Measurements from ENCODE around the gene PCDHGB3. TPM values are rescaled to one million over a fixed set of nuclear protein-coding genes. Genes with fewer than 3 reads are reported as not detected.
A peak's percentile ranks its signal among the peaks of the same experiment; 100 is the strongest.
"Not testable (repeated sequence)": the region's sequence is repeated elsewhere in the genome, so short reads cannot be mapped to it uniquely, and the experiment has no call there.

The PCDHGB3 gene
- 7.2 TPM for total RNA-seq
- long read RNA-seq, result 0 reads

GRCh38 chr5:141369994-141370848 is at the start of gene PCDHGB3:
PCDHGB3 (plus strand) TSS chr5:141370242; CDS start chr5:141370395, 153 bp downstream.
- intact Hi-C loops (cut with micrococcal nuclease), result no loop called here
- ATAC-seq (peak; percentile 92), DNase-seq (peak; percentile 76)

- no peak for ATAC-seq
- DNase-seq, result no peak
- intact Hi-C loops (cut with micrococcal nuclease), result no loop called here
Measured at GRCh38 chr5:141322261-141322660, 47.8 kb upstream of the PCDHGB3 start.

GRCh38 chr5:141326088-141326854 is 43.8 kb upstream of the PCDHGB3 start:
- peak; percentile 95 for ATAC-seq
- intact Hi-C loops (cut with micrococcal nuclease), result no loop called here
- DNase-seq, result peak; percentile 80

- intact Hi-C loops (cut with micrococcal nuclease), result no loop called here
- ATAC-seq (no peak), DNase-seq (no peak)
Measured at GRCh38 chr5:141328231-141328630, 41.8 kb upstream of the PCDHGB3 start.

GRCh38 chr5:141330299-141331080 is 39.6 kb upstream of the PCDHGB3 start, which contains the start of gene PCDHGA1:
PCDHGA1 (plus strand) TSS chr5:141330514.
- ATAC-seq, result peak; percentile 60
- peak; percentile 58 for DNase-seq
- intact Hi-C loops (cut with micrococcal nuclease), result no loop called here

GRCh38 chr5:141332571-141332970 is 37.5 kb upstream of the PCDHGB3 start:
- intact Hi-C loops (cut with micrococcal nuclease); ATAC-seq; DNase-seq: not testable (repeated sequence)

- intact Hi-C loops (cut with micrococcal nuclease), result no loop called here
- peak; percentile 69 for ATAC-seq
- no peak for DNase-seq
Measured at GRCh38 chr5:141338538-141339306, 31.3 kb upstream of the PCDHGB3 start, which contains the start of gene PCDHGA2. PCDHGA2 (plus strand) TSS chr5:141338760.

- ATAC-seq; intact Hi-C loops (cut with micrococcal nuclease); DNase-seq: not testable (repeated sequence)
Measured at GRCh38 chr5:141340781-141341354, 29.2 kb upstream of the PCDHGB3 start.

GRCh38 chr5:141342773-141343172 is 27.3 kb upstream of the PCDHGB3 start:
- intact Hi-C loops (cut with micrococcal nuclease), result no loop called here
- no peak for DNase-seq
- ATAC-seq, result peak; percentile 73

- intact Hi-C loops (cut with micrococcal nuclease), result no loop called here
- no peak for DNase-seq
Measured at GRCh38 chr5:141343242-141343952, 26.6 kb upstream of the PCDHGB3 start, which contains the start of gene PCDHGA3. PCDHGA3 (plus strand) TSS chr5:141343829; CDS start chr5:141344034, 205 bp downstream.

GRCh38 chr5:141343953-141344463 is 26.0 kb upstream of the PCDHGB3 start:
- ATAC-seq (peak; percentile 34), DNase-seq (no peak)
- intact Hi-C loops (cut with micrococcal nuclease), result no loop called here

More at GRCh38 chr5:141343242-141343952, 26.6 kb upstream of the PCDHGB3 start, which contains the start of gene PCDHGA3:
- ATAC-seq, result peak; percentile 73

GRCh38 chr5:141345327-141345726 is 24.7 kb upstream of the PCDHGB3 start:
- DNase-seq, result no peak
- ATAC-seq, result no peak
- intact Hi-C loops (cut with micrococcal nuclease), result no loop called here

GRCh38 chr5:141346017-141346416 is 24.0 kb upstream of the PCDHGB3 start:
- DNase-seq; ATAC-seq; intact Hi-C loops (cut with micrococcal nuclease): not testable (repeated sequence)

- ATAC-seq (peak; percentile 88), DNase-seq (peak; percentile 72)
- intact Hi-C loops (cut with micrococcal nuclease), result no loop called here
Measured at GRCh38 chr5:141349917-141350619, 20.0 kb upstream of the PCDHGB3 start, which contains the start of gene PCDHGB1. PCDHGB1 (plus strand) TSS chr5:141350099; CDS start chr5:141350261, 162 bp downstream.

- DNase-seq (no peak), ATAC-seq (no peak)
- intact Hi-C loops (cut with micrococcal nuclease), result no loop called here
Measured at GRCh38 chr5:141351591-141351990, 18.5 kb upstream of the PCDHGB3 start.

- DNase-seq (no peak), ATAC-seq (no peak)
- intact Hi-C loops (cut with micrococcal nuclease), result no loop called here
Measured at GRCh38 chr5:141354900-141355469, 15.1 kb upstream of the PCDHGB3 start, which contains the start of gene PCDHGA4. PCDHGA4 (plus strand) TSS chr5:141355021; CDS start chr5:141355108, 87 bp downstream.
